Naive thymus-derived CD8-positive, alpha-beta T cell (primary cell): ENCODE results near the gene TYSND1. TPM values are rescaled to one million over a fixed set of nuclear protein-coding genes. Genes with fewer than 3 reads are reported as not detected.

ENCODE experiments used
- ATAC-seq, 2 donors: fragments of 150-1000 bp; cut with Tn5 transposase in 1 of 2; sonication (Bioruptor Pico), chemical (Tn5 transposase) in 1 of 2; 1 replicate in 1 of 2; 2 replicates in 1 of 2; pipeline ENCODE4 v1.10.0; 2021; ENCODE audit warnings: mild to moderate bottlenecking in 2 of 2, moderate library complexity in 2 of 2
- POLR2A ChIA-PET: fragments of 350-600 bp; sonication (Branson Sonifier 250); formaldehyde crosslinking; loops from one replicate; lab custom pipeline; 2021; ENCODE audit warnings: antibody characterized with exemption; lab: Charles Lee
- DNase-seq, 10 donors: peaks; one replicate each; pipeline versions ENCODE4 v3.0.0 to v3.0.0-alpha.2; 2020 to 2022
- H3K27ac Mint-ChIP-seq, 10 donors: one replicate each; pipeline ENCODE4 v1.8.0; 2020 to 2022; ENCODE audit warnings: mild to moderate bottlenecking in 10 of 10, mixed read lengths in 10 of 10, moderate library complexity in 4 of 10, inconsistent platforms in 1 of 10
- H3K27me3 Mint-ChIP-seq, 5 donors: one replicate each; pipeline ENCODE4 v1.8.0; 2021 to 2022; ENCODE audit warnings: mixed read lengths in 5 of 5
- H3K36me3 Mint-ChIP-seq, 3 donors: one replicate each; pipeline ENCODE4 v1.8.0; 2020 to 2022; ENCODE audit warnings: mixed read lengths in 3 of 3, mild to moderate bottlenecking in 2 of 3, inconsistent platforms in 1 of 3
- H3K4me1 Mint-ChIP-seq, 4 donors: one replicate each; pipeline ENCODE4 v1.8.0; 2021 to 2022; ENCODE audit warnings: mixed read lengths in 4 of 4
- H3K4me3 Mint-ChIP-seq, 10 donors: one replicate each; pipeline ENCODE4 v1.8.0; 2020 to 2022; ENCODE audit warnings: mild to moderate bottlenecking in 10 of 10, mixed read lengths in 10 of 10, moderate library complexity in 6 of 10, inconsistent platforms in 1 of 10
- H3K9me3 Mint-ChIP-seq, 9 donors: one replicate each; pipeline ENCODE4 v1.8.0; 2020 to 2022; ENCODE audit warnings: mixed read lengths in 9 of 9, mild to moderate bottlenecking in 3 of 9, inconsistent platforms in 1 of 9, moderate library complexity in 1 of 9
- polyA plus RNA-seq, 3 donors: library from polyadenylated mRNA; unstranded; fragments of 300-500 nt; fragmentation: Illumina TruSeq; gene quantifications; one replicate each; pipeline ENCODE4 v1.2.3, GENCODE V29; 2021
- total RNA-seq, 8 experiments: library from RNA in 2 of 8; stranded (reverse) in 2 of 8; gene quantifications; one replicate each; pipeline ENCODE4 v1.2.3 and lab custom pipeline; 2021 to 2026

TYSND1 gene
- total and polyA plus RNA-seq, 5 experiments from 2014 or later = 23.0 to 35.3 (median 28.8) TPM

GRCh38 chr10:70144372-70145110 lies 2.0 kb downstream of the TYSND1 start:
- Mint-ChIP-seq H3K9me3 (no peaks in the 10 kb centered on the region), H3K27me3 (no peaks in the 10 kb centered on the region), H3K27ac (peak overlapping the region; percentile 41 to 96 (median 86)), H3K4me3 (peak overlapping the region; percentile 79 to 93 (median 87)), H3K4me1 (peaks cover 17 to 45% (median 40%) of the 10 kb centered on the region in 4 donors), H3K36me3 (peaks cover 0 to 17% (median 0%) of the 10 kb centered on the region in 3 donors)
- no peak for ATAC-seq
- DNase-seq = no peak
- POLR2A ChIA-PET = interaction anchor here (0.8 to 5.2 kb wide), 4 partner anchors 11 to 88 kb away, joined by 3 to 157 read pairs (median 24); partner anchors contain the start of genes PPA1 and SAR1A

- ATAC-seq (no peak), DNase-seq (no peak)
- Mint-ChIP-seq H3K4me3 (peak overlapping the region in 1 of 10 donors; percentile 11), H3K27ac (peak overlapping the region in 7 of 10 donors; percentile 27 to 85 (median 56)), H3K27me3 (no peaks in the 10 kb centered on the region), H3K36me3 (peaks cover 0 to 15% (median 0%) of the 10 kb centered on the region in 3 donors), H3K4me1 (peaks cover 19 to 48% (median 42%) of the 10 kb centered on the region in 4 donors), H3K9me3 (no peaks in the 10 kb centered on the region)
- POLR2A ChIA-PET = interaction anchor here (1.6 kb wide), 1 partner anchor 28 kb away, joined by 4 read pairs; the partner anchor contains the start of gene SAR1A
These were observed 3.9 kb downstream of the TYSND1 start for GRCh38 chr10:70142555-70142954.

GRCh38 chr10:70140297-70140696 lies 6.2 kb downstream of the TYSND1 start:
- DNase-seq (no peak), ATAC-seq (no peak)
- peaks cover 0 to 17% (median 0%) of the 10 kb centered on the region in 3 donors for H3K36me3 Mint-ChIP-seq
- no peaks in the 10 kb centered on the region for H3K9me3 Mint-ChIP-seq
- H3K4me3 Mint-ChIP-seq = no peak overlapping the region
- POLR2A ChIA-PET = interaction anchor here (0.6 to 1.4 kb wide), 2 partner anchors 9 to 132 kb away, joined by 3 to 4 read pairs; no protein-coding TSS in a partner anchor
- peaks cover 27 to 52% (median 43%) of the 10 kb centered on the region in 4 donors for H3K4me1 Mint-ChIP-seq
- peak overlapping the region in 4 of 10 donors; percentile 9 to 57 (median 28) for H3K27ac Mint-ChIP-seq
- no peaks in the 10 kb centered on the region for H3K27me3 Mint-ChIP-seq

DNA sequence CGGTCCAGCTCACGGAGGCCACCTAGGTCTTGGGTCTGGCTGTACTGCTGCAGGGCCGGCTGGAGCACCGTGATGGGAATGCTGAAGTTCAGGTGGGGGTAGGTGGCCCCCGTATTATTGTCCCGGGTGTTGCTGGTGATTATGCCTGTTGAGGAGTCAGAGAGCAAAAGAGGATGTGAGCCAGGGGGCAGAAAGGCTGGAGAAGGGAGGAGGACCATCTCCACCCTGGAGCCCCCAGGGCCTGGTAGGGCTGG lies 6.6 kb downstream of the TYSND1 start:
- H3K27ac Mint-ChIP-seq = peak overlapping the region in 2 of 10 donors; percentile 17 to 57
- peak overlapping the region in 1 of 10 donors; percentile 43 for H3K4me3 Mint-ChIP-seq
- no peaks in the 10 kb centered on the region for H3K9me3 Mint-ChIP-seq
- H3K36me3 Mint-ChIP-seq = peaks cover 0 to 17% (median 0%) of the 10 kb centered on the region in 3 donors
- H3K4me1 Mint-ChIP-seq = peaks cover 27 to 48% (median 40%) of the 10 kb centered on the region in 4 donors
- DNase-seq (no peak), ATAC-seq (no peak)
- POLR2A ChIA-PET = interaction anchor here (0.6 to 1.4 kb wide), 2 partner anchors 10 to 132 kb away, joined by 3 to 4 read pairs; no protein-coding TSS in a partner anchor
- H3K27me3 Mint-ChIP-seq = no peaks in the 10 kb centered on the region

DNA sequence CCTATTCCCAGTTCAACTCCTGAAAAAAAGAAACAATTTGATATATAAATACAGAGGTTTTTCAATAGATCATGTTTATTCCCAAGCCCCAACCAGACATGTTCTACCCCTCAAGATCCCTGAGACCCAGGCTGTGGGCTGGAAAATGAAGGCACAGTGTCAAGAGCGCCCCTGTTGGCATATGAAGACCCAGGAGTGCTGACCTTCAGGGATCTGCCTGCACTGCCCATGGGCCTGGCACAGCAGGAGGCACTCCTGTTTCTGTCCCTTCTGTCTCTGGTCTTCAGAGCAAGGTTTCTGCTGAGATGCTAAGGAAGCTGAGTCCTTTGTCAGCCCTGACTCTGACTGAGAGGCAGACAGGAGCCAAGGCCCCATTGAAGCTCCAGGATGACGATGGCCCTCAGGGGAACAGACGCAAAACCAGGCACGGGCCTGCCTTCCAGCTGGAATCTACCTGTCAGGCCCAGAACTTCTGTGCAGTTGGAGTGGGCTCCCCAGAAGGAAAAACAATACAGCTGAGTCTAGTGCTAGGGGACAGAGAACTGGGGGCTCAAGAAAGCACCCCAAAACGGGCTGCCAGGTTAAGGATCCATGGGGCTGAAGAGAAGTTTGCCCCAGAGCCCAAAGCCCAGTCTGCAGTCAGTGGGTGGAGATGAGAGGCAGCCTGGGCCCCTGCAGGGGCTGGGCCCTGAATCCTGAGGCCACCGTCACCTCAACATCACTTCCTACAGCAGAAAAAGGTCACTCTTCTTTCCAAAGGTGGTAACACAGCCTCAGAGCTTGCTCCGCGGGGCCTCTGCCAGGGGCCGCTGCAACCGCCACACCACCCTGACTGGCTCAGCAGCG lies 7.1 kb downstream of the TYSND1 start:
- H3K36me3 Mint-ChIP-seq = peaks cover 0 to 17% (median 0%) of the 10 kb centered on the region in 3 donors
- POLR2A ChIA-PET = interaction anchor here (0.6 to 1.4 kb wide), 2 partner anchors 10 to 132 kb away, joined by 3 to 4 read pairs; no protein-coding TSS in a partner anchor
- DNase-seq = no peak
- no peaks in the 10 kb centered on the region for H3K9me3 Mint-ChIP-seq
- peak overlapping the region in 1 of 10 donors; percentile 43 for H3K4me3 Mint-ChIP-seq
- H3K4me1 Mint-ChIP-seq = peaks cover 21 to 43% (median 34%) of the 10 kb centered on the region in 4 donors
- H3K27me3 Mint-ChIP-seq = no peaks in the 10 kb centered on the region
- no peak for ATAC-seq
- H3K27ac Mint-ChIP-seq = peak overlapping the region in 3 of 10 donors; percentile 12 to 74 (median 74)

DNA sequence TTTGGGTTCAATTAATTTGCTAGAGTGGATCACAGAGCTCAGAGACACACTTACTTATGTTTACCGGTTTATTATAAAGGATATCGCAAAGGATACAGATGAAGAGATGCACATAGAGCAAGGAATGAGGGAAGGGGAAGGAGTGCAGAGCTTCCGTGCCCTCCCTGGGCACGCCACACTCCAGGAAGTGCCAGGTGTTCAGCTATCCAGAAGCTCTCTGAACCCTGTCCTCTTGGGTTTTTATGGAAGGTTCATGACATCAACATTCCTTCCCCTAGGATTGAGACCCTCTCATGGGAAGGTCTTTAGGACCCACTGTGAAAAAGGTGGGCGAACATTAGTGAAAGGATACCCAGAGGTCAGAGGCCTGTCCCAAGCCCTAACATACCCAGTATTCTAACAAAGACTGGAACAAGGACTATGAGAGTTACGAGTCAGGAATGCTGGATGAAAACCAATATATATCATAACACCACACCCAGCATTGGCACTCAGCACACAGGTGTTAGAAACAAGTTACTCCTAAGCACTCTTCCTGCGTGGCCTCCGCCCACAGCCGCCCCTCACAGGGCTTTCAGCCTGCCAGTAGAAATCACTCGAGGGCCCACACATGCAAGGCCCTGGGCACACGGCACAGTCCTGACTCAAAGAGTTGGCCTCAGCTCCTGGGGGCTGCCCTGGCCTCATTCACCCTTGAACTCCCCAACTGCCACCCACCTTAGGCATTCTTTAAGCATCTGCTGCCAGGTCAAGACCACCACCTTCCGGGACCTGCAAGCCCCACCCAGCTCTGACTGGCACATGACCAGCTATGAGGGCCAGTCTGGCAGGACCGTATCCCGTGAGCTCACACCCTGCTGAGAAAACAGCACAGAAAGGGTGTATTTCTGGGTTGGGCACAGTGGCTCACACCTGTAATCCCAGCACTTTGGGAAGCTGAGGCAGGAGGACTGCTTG lies 8.3 kb downstream of the TYSND1 start:
- Mint-ChIP-seq H3K27ac (peak overlapping the region in 5 of 10 donors; percentile 24 to 91 (median 44)), H3K27me3 (no peaks in the 10 kb centered on the region), H3K4me3 (no peak overlapping the region), H3K4me1 (peaks cover 20 to 36% (median 26%) of the 10 kb centered on the region in 4 donors), H3K36me3 (peaks cover 0 to 17% (median 0%) of the 10 kb centered on the region in 3 donors), H3K9me3 (no peaks in the 10 kb centered on the region)
- POLR2A ChIA-PET = interaction anchor here (1.3 to 1.5 kb wide), 2 partner anchors 7 to 45 kb away, joined by 3 to 5 read pairs; no protein-coding TSS in a partner anchor
- no peak for ATAC-seq
- no peak for DNase-seq

GRCh38 chr10:70137135-70137534 lies 9.4 kb downstream of the TYSND1 start:
- no peaks in the 10 kb centered on the region for H3K9me3 Mint-ChIP-seq
- H3K36me3 Mint-ChIP-seq = peaks cover 0 to 8% (median 0%) of the 10 kb centered on the region in 3 donors
- POLR2A ChIA-PET = interaction anchor here (1.3 to 1.5 kb wide), 2 partner anchors 8 to 44 kb away, joined by 3 to 5 read pairs; no protein-coding TSS in a partner anchor
- ATAC-seq (no peak), DNase-seq (no peak)
- H3K4me1 Mint-ChIP-seq = peaks cover 17 to 36% (median 28%) of the 10 kb centered on the region in 4 donors
- peaks cover 0 to 1% (median 0%) of the 10 kb centered on the region in 5 donors for H3K27me3 Mint-ChIP-seq
- H3K27ac Mint-ChIP-seq = peak overlapping the region in 4 of 10 donors; percentile 35 to 67 (median 43)
- H3K4me3 Mint-ChIP-seq = no peak overlapping the region

DNA sequence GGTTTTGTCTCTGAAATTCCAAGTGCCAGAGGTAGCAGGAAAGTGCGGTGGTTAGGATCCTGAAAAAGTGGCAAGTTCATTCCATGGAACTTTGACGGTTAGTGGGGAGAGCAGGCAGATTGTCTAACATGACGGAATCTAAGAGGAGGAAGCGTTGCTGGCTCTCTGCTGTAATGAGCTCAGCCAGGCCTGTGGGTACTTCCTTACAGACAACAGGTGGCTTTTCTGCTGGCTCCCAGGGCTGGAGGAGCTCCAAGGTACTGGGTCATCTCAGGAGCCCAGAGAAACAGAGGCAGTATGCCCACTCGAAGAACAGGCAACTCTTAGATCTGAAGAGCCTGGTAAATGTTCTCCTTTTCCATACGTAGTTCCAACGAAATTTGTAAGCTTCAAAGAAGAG lies 10.8 kb downstream of the TYSND1 start:
- Mint-ChIP-seq H3K36me3 (peaks cover 0 to 8% (median 0%) of the 10 kb centered on the region in 3 donors), H3K9me3 (no peaks in the 10 kb centered on the region), H3K4me1 (peaks cover 18 to 48% (median 38%) of the 10 kb centered on the region in 4 donors), H3K4me3 (no peak overlapping the region), H3K27ac (peak overlapping the region in 1 of 10 donors; percentile 18), H3K27me3 (peaks cover 0 to 1% (median 0%) of the 10 kb centered on the region in 5 donors)
- DNase-seq = no peak
- POLR2A ChIA-PET = interaction anchor here (1.3 to 1.8 kb wide), 2 partner anchors 11 to 42 kb away, joined by 4 to 6 read pairs; partner anchors contain the start of gene TYSND1
- ATAC-seq = no peak

- Mint-ChIP-seq H3K36me3 (peaks cover 0 to 8% (median 0%) of the 10 kb centered on the region in 3 donors), H3K27me3 (peaks cover 0 to 1% (median 0%) of the 10 kb centered on the region in 5 donors), H3K4me3 (no peak overlapping the region), H3K9me3 (no peaks in the 10 kb centered on the region), H3K4me1 (peaks cover 19 to 51% (median 38%) of the 10 kb centered on the region in 4 donors), H3K27ac (peak overlapping the region in 3 of 10 donors; percentile 11 to 57 (median 21))
- DNase-seq (no peak), ATAC-seq (no peak)
- POLR2A ChIA-PET = interaction anchor here (0.6 to 1.8 kb wide), 3 partner anchors 11 to 49 kb away, joined by 4 to 6 read pairs (median 4); partner anchors contain the start of gene TYSND1
These were observed 11.5 kb downstream of the TYSND1 start for GRCh38 chr10:70135046-70135445.

- Mint-ChIP-seq H3K4me3 (peak within 1 kb of the TSS; percentile 85 to 93 (median 90)), H3K36me3 (peaks cover 0 to 2% (median 0%) of the 10 kb centered on the region in 3 donors), H3K27me3 (peaks cover 0 to 1% (median 0%) of the 10 kb centered on the region in 5 donors), H3K27ac (peak within 1 kb of the TSS; percentile 84 to 95 (median 93)), H3K9me3 (no peaks in the 10 kb centered on the region), H3K4me1 (peaks cover 18 to 45% (median 33%) of the 10 kb centered on the region in 4 donors)
- DNase-seq (peak in 9 of 10 donors; percentile 25 to 56 (median 48)), ATAC-seq (peak; percentile 93 to 96)
- POLR2A ChIA-PET = interaction anchor here (0.9 to 1.0 kb wide), 2 partner anchors 12 to 38 kb away, joined by 5 read pairs; partner anchors contain the start of gene SAR1A
These were observed 14.1 kb downstream of the TYSND1 start, which contains the start of gene AIFM2 for GRCh38 chr10:70132098-70133029. TSS of gene AIFM2 (minus strand) at chr10:70132825. CDS start at chr10:70124084, 8,741 bp downstream.
